Hepatocyte (in vitro differentiated cells): ENCODE results near the gene OBSL1.

ENCODE experiments used
- CTCF ChIP-seq: fragments of 200-600 bp; sonication (generic); IDR thresholded peaks from 2 replicates; pipeline ENCODE4 v1.5.1; 2016; ENCODE audit warnings: antibody characterized with exemption, mild to moderate bottlenecking; ENCODE audit not compliant: poor library complexity
- EZH2 ChIP-seq: fragments of 200-600 bp; sonication (generic); IDR thresholded peaks from 2 replicates; pipeline ENCODE4 v1.6.1; 2016; ENCODE audit warnings: antibody characterized with exemption, mild to moderate bottlenecking, borderline replicate concordance
- EZH2phosphoT487 ChIP-seq: fragments of 200-600 bp; sonication (generic); IDR thresholded peaks from one replicate; pipeline ENCODE4 v1.6.1; 2018; ENCODE audit warnings: antibody characterized with exemption, mild to moderate bottlenecking, low read depth, moderate library complexity; ENCODE audit not compliant: unreplicated experiment, severe bottlenecking

DNA sequence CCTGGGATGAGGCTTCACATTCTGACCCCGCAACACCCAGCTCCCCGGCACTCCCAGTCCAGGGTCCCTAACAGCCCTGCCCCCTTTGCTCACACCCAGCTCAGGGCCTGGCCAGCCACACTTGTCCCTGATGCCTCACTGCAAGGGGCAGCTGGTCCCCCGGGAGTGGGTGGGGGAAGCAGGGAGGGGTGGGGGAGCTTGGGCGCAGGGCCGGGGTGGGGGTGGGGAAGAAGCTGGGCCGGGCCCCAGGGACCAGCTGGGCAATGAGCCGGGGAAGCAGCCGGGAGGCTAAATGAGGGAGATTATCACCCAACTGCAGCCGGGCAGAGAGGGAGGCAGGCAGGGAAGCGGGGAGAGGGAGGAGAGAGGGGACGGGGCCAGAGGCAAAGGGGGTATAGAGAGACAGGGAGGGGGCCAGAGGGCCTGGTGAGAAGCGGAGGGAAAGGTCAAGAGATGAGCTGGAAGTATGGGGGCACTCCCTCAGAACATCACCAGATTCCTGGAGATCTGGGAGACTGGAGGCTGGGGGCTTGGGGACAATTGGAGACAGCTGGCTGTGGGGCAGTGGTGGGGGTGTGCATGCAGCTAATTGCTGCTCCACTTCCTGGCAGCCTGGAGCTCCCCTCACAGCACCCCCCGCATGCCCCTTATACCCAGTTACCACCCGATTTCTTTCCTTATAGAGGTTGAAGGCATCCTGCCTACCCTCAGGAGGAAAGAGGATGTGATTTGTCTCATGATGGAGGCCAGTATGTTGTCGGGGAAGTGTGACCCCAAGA, 59.6 kb downstream of the OBSL1 start:
- TF ChIP-seq CTCF (no peak), EZH2 (no peak), EZH2phosphoT487 (no peak)
